ENCODE results near the gene TNNT1. TPM values are rescaled to one million over a fixed set of nuclear protein-coding genes. Genes with fewer than 3 reads are reported as not detected.
A peak's percentile ranks its signal among the peaks of the same experiment; 100 is the strongest.
"Not testable (repeated sequence)": the region's sequence is repeated elsewhere in the genome, so short reads cannot be mapped to it uniquely, and the experiment has no call there.

Gene TNNT1
- polyA plus RNA-seq, 2 of the 4 experiments (the other 2 are of a cell fraction), result 140 to 155 TPM

GRCh38 chr19:55157064-55157908 is 8.3 kb upstream of the TNNT1 start, which contains the start of gene TNNI3:
TNNI3 (minus strand) TSS chr19:55157732; CDS start chr19:55157589, 143 bp downstream.
- TF ChIP-seq MAFK (IDR thresholded peaks at IDR 0.05; ENCODE audit: partially characterized antibody) (no peak), CHD4 (IDR thresholded peaks at IDR 0.05; ENCODE audit: borderline replicate concordance) (no peak), RCOR1 (IDR thresholded peaks at IDR 0.05; ENCODE audit: low read depth, low read length) (no peak), HEYL (CRISPR knock-in tag; IDR thresholded peaks at IDR 0.05) (no peak), BHLHE40 (IDR thresholded peaks at IDR 0.05; ENCODE audit: low read depth, low read length) (no peak), HOXB13 (CRISPR knock-in tag; IDR thresholded peaks at IDR 0.05; ENCODE audit: low read depth) (no peak), MAX (IDR thresholded peaks at IDR 0.05) (no peak), MAZ (IDR thresholded peaks at IDR 0.05; ENCODE audit: borderline replicate concordance, low read depth, low read length) (no peak), KDM1A (IDR thresholded peaks at IDR 0.05; ENCODE audit: low read depth) (no peak), POLR2AphosphoS2 (conservative IDR thresholded peaks at IDR 0.05; ENCODE audit: low read length) (no peak), E2F6 (IDR thresholded peaks at IDR 0.05; ENCODE audit: borderline replicate concordance, low read depth) (no peak)
- no peak for DNase-seq (ENCODE audit: low read depth in 1 of 2, low spot score in 1 of 2)
- H3K4me1 ChIP-seq, result peaks cover 20% of the 10 kb centered on the region
- H3K27ac ChIP-seq, result peak within 1 kb of the TSS in 1 of 2 experiments; percentile 69; a peak in 3 of 6 replicates
- peak within 1 kb of the TSS; percentile 70 for H3K4me2 ChIP-seq
- FAIRE-seq, result no peak
- WGBS (ENCODE audit: missing lambda C conversion rate), result 73% methylated on average over 38 of the region's 39 CpGs
- peak within 1 kb of the TSS; percentile 49; the same call in 2 of the 3 replicates for H3K4me3 ChIP-seq
- ChIA-PET POLR2A (interaction anchor here (0.5 to 1.4 kb wide), 2 partner anchors 9 to 250 kb away, joined by 3 to 8 read pairs; partner anchors contain the start of gene UBE2S), CTCF (interaction anchor here (0.8 to 4.5 kb wide), 8 partner anchors 8 to 262 kb away, joined by 3 to 123 read pairs (median 4); partner anchors contain the start of genes DNAAF3 and TNNT1)
- no peaks in the 10 kb centered on the region for H3K9me3 ChIP-seq
- ATAC-seq, result no peak

GRCh38 chr19:55156202-55157063 is 7.4 kb upstream of the TNNT1 start:
- ATAC-seq (peak; percentile 44 to 69), FAIRE-seq (no peak), DNase-seq (ENCODE audit: low read depth in 1 of 2, low spot score in 1 of 2) (peak; percentile 89 to 90)
- H3K4me3 ChIP-seq, result peak overlapping the region; percentile 49
- 37% methylated on average over 45 of the region's 52 CpGs for WGBS (ENCODE audit: missing lambda C conversion rate)
- POLR2A ChIA-PET, result interaction anchor here (0.6 to 1.4 kb wide), 5 partner anchors 9 to 251 kb away, joined by 3 to 8 read pairs (median 3); partner anchors contain the start of genes DNAAF3 and UBE2S
- peaks cover 6% of the 10 kb centered on the region; the same call in 1 of the 3 replicates for H3K9me3 ChIP-seq
- H3K4me2 ChIP-seq, result peak overlapping the region; percentile 70
- peaks cover 20% of the 10 kb centered on the region for H3K4me1 ChIP-seq
- CTCF ChIA-PET, result interaction anchor here (0.7 to 1.3 kb wide), 5 partner anchors 9 to 262 kb away, joined by 4 to 5 read pairs (median 4); partner anchors contain the start of gene DNAAF3
- peak overlapping the region; percentile 44 to 76; a peak in 5 of 6 replicates for H3K27ac ChIP-seq
- 0 out of 2 replicates have a peak, but pooled peaks have one; percentile 12 for TF ChIP-seq MAX (IDR thresholded peaks at IDR 0.05)
- no peak for TF ChIP-seq NPAS2 (CRISPR knock-in tag; IDR thresholded peaks at IDR 0.05; ENCODE audit: borderline replicate concordance)

- CTCF ChIA-PET, result interaction anchor here (0.7 to 1.3 kb wide), 3 partner anchors 10 to 231 kb away, joined by 4 to 5 read pairs (median 4); partner anchors contain the start of gene DNAAF3
- POLR2A ChIA-PET, result interaction anchor here (1.0 to 1.4 kb wide), 2 partner anchors 9 to 252 kb away, joined by 6 to 8 read pairs; partner anchors contain the start of gene UBE2S
- 42% methylated on average over 5 of the region's 5 CpGs for WGBS (ENCODE audit: missing lambda C conversion rate)
These were observed 6.8 kb upstream of the TNNT1 start for GRCh38 chr19:55155784-55156183.

More at GRCh38 chr19:55155784-55156183, 6.8 kb upstream of the TNNT1 start:
- ATAC-seq, result peak; percentile 10 to 13; a peak in 3 of 6 replicates
- Histone ChIP-seq H3K4me1 (peaks cover 20% of the 10 kb centered on the region), H3K27ac (peak overlapping the region; percentile 44 to 76; a peak in 5 of 6 replicates), H3K4me2 (peak overlapping the region; percentile 70), H3K4me3 (peak overlapping the region; percentile 49)
- peak in 1 of 2 experiments; percentile 28 for DNase-seq (ENCODE audit: low read depth in 1 of 2, low spot score in 1 of 2)
- not testable (repeated sequence) for H3K9me3 ChIP-seq, FAIRE-seq

All from A549 (cell line).